NB4 (cell line): ENCODE results near the gene TMED9.
A peak's percentile ranks its signal among the peaks of the same experiment; 100 is the strongest.
"Not testable (repeated sequence)": the region's sequence is repeated elsewhere in the genome, so short reads cannot be mapped to it uniquely, and the experiment has no call there.

ENCODE experiments used
- DNase-seq: peaks from one replicate; pipeline ENCODE4 v3.0.0; 2010; ENCODE audit warnings: low read depth
- H3K4me3 ChIP-seq: one replicate; pipeline ENCODE4 v1.5.1; 2011; ENCODE audit warnings: mild to moderate bottlenecking, low read depth, low read length, moderate library complexity
- CTCF ChIP-seq: IDR thresholded peaks from one replicate; pipeline ENCODE4 v1.5.1; 2012; ENCODE audit warnings: low read depth, low read length
- MAX ChIP-seq: IDR thresholded peaks from 2 replicates; pipeline ENCODE4 v1.6.1; 2011; ENCODE audit warnings: low read depth, low read length
- MYC ChIP-seq: IDR thresholded peaks from 2 replicates; pipeline ENCODE4 v1.6.1; 2011; ENCODE audit warnings: low read depth, low read length
- POLR2A ChIP-seq: IDR thresholded peaks from 2 replicates; pipeline ENCODE4 v1.6.1; 2011; ENCODE audit warnings: mild to moderate bottlenecking; ENCODE audit not compliant: insufficient read length; ENCODE audit errors: extremely low read depth

The TMED9 gene

GRCh38 chr5:177555665-177556064 is 36.3 kb upstream of the TMED9 start:
- TF ChIP-seq MYC (no peak), MAX (no peak), POLR2A (no peak), CTCF (no peak)
- no peak overlapping the region for H3K4me3 ChIP-seq
- no peak for DNase-seq

GRCh38 chr5:177557041-177557647 is 34.9 kb upstream of the TMED9 start:
- no peak overlapping the region for H3K4me3 ChIP-seq
- DNase-seq = peak; percentile 77
- TF ChIP-seq MAX = peak; percentile 99
- no peak for TF ChIP-seq POLR2A
- no peak for TF ChIP-seq CTCF
- peak; percentile 76 for TF ChIP-seq MYC

GRCh38 chr5:177557796-177558195 is 34.2 kb upstream of the TMED9 start:
- H3K4me3 ChIP-seq = no peak overlapping the region
- DNase-seq = no peak
- no peak for TF ChIP-seq MYC
- TF ChIP-seq MAX = no peak
- TF ChIP-seq CTCF = no peak
- TF ChIP-seq POLR2A = no peak

GRCh38 chr5:177559446-177559941 is 32.5 kb upstream of the TMED9 start:
- not testable (repeated sequence) for H3K4me3 ChIP-seq, DNase-seq

- no peak for TF ChIP-seq CTCF
- no peak for TF ChIP-seq POLR2A
- no peak for TF ChIP-seq MAX
- no peak for TF ChIP-seq MYC
- DNase-seq = no peak
- no peak overlapping the region for H3K4me3 ChIP-seq
Measured at GRCh38 chr5:177565046-177565445, 27.0 kb upstream of the TMED9 start.

- peak; percentile 56 for DNase-seq
- no peak for TF ChIP-seq POLR2A
- no peak for TF ChIP-seq MYC
- no peak for TF ChIP-seq CTCF
- no peak for TF ChIP-seq MAX
- H3K4me3 ChIP-seq = no peak overlapping the region
Measured at GRCh38 chr5:177568326-177568725, 23.7 kb upstream of the TMED9 start.
